LNCaP clone FGC (cell line): ENCODE results near the gene LRRK2.

ENCODE experiments used
- DNase-seq: peaks from one replicate; pipeline ENCODE4 v3.0.0-alpha.2; 2011; ENCODE audit warnings: low read depth
- H3K4me3 ChIP-seq: 2 replicates; pipeline ENCODE4 v1.5.1; 2011; ENCODE audit warnings: mild to moderate bottlenecking, low read depth, low read length, control low read depth
- CTCF ChIP-seq: IDR thresholded peaks from 2 replicates; pipeline ENCODE4 v1.5.1; 2012; ENCODE audit warnings: mild to moderate bottlenecking; ENCODE audit not compliant: control insufficient read depth, insufficient read depth; ENCODE audit errors: extremely low read depth

Gene LRRK2

GRCh38 chr12:40286583-40286982 is 61.8 kb downstream of the LRRK2 start:
- no peak for DNase-seq
- no peak overlapping the region for H3K4me3 ChIP-seq
- TF ChIP-seq CTCF = no peak

- H3K4me3 ChIP-seq = no peak overlapping the region
- TF ChIP-seq CTCF = no peak
- no peak for DNase-seq
These were observed 62.7 kb downstream of the LRRK2 start for GRCh38 chr12:40287369-40287975.

GRCh38 chr12:40292788-40293429 is 68.1 kb downstream of the LRRK2 start:
- no peak overlapping the region for H3K4me3 ChIP-seq
- DNase-seq = no peak
- TF ChIP-seq CTCF = no peak

GRCh38 chr12:40298341-40298740 is 73.5 kb downstream of the LRRK2 start:
- DNase-seq = no peak

GRCh38 chr12:40300490-40300889 is 75.7 kb downstream of the LRRK2 start:
- no peak for DNase-seq

More at GRCh38 chr12:40298341-40298740, 73.5 kb downstream of the LRRK2 start:
- H3K4me3 ChIP-seq = no peak overlapping the region
- no peak for TF ChIP-seq CTCF

GRCh38 chr12:40309001-40309400 is 84.2 kb downstream of the LRRK2 start:
- TF ChIP-seq CTCF = no peak
- H3K4me3 ChIP-seq = no peak overlapping the region
- no peak for DNase-seq

More at GRCh38 chr12:40300490-40300889, 75.7 kb downstream of the LRRK2 start:
- TF ChIP-seq CTCF = no peak
- no peak overlapping the region for H3K4me3 ChIP-seq

- no peak for TF ChIP-seq CTCF
- no peak overlapping the region for H3K4me3 ChIP-seq
- DNase-seq = no peak
These were observed 85.4 kb downstream of the LRRK2 start for GRCh38 chr12:40310211-40310610.
